GM19043 (cell line): ENCODE data around the gene HTT-AS.
"Not testable (repeated sequence)": the region's sequence is repeated elsewhere in the genome, so short reads cannot be mapped to it uniquely, and the experiment has no call there.

Experiments used
- ATAC-seq: cut with Tn5 transposase; IDR thresholded peaks from one replicate; pipeline ENCODE4 v1.9.1; 2021; ENCODE audit warnings: low read depth; ENCODE audit not compliant: unreplicated experiment

Gene HTT-AS

GRCh38 chr4:3074078-3074845, at the start of gene HTT-AS, which contains the start of gene HTT:
HTT-AS (minus strand) TSS chr4:3074538.
HTT (plus strand) TSS chr4:3074681; CDS start chr4:3074826, 145 bp downstream.
- ATAC-seq: peak; percentile 71

- ATAC-seq: no peak
These were observed 48.9 kb upstream of the HTT-AS start for GRCh38 chr4:3123181-3123671.

- ATAC-seq: no peak
These were observed 47.8 kb upstream of the HTT-AS start for GRCh38 chr4:3122081-3122563.

GRCh38 chr4:3121596-3121995, 47.3 kb upstream of the HTT-AS start:
- ATAC-seq: no peak

GRCh38 chr4:3121110-3121509, 46.8 kb upstream of the HTT-AS start:
- ATAC-seq: no peak

- ATAC-seq: no peak
These were observed 45.1 kb upstream of the HTT-AS start for GRCh38 chr4:3119464-3119863.

- no peak for ATAC-seq
These were observed 44.0 kb upstream of the HTT-AS start for GRCh38 chr4:3118312-3118711.

- ATAC-seq: no peak
These were observed 42.6 kb upstream of the HTT-AS start for GRCh38 chr4:3116955-3117354.

- no peak for ATAC-seq
These were observed 41.4 kb upstream of the HTT-AS start for GRCh38 chr4:3115637-3116270.

GRCh38 chr4:3114377-3114776, 40.0 kb upstream of the HTT-AS start:
- no peak for ATAC-seq

GRCh38 chr4:3112609-3113469, 38.5 kb upstream of the HTT-AS start:
- no peak for ATAC-seq

- no peak for ATAC-seq
These were observed 37.9 kb upstream of the HTT-AS start for GRCh38 chr4:3112201-3112600.

- ATAC-seq: no peak
These were observed 37.1 kb upstream of the HTT-AS start for GRCh38 chr4:3111461-3111860.

- ATAC-seq: no peak
These were observed 33.9 kb upstream of the HTT-AS start for GRCh38 chr4:3108211-3108610.

GRCh38 chr4:3107691-3108121, 33.4 kb upstream of the HTT-AS start:
- ATAC-seq: no peak

- no peak for ATAC-seq
These were observed 32.9 kb upstream of the HTT-AS start for GRCh38 chr4:3107271-3107670.

- peak; percentile 90 for ATAC-seq
These were observed 32.2 kb upstream of the HTT-AS start for GRCh38 chr4:3106339-3107186.

GRCh38 chr4:3098346-3098745, 24.0 kb upstream of the HTT-AS start:
- ATAC-seq: no peak

GRCh38 chr4:3096202-3096601, 21.9 kb upstream of the HTT-AS start:
- ATAC-seq: no peak

GRCh38 chr4:3094701-3095100, 20.4 kb upstream of the HTT-AS start:
- not testable (repeated sequence) for ATAC-seq
